Measurements from ENCODE around the gene PCDHA4.
"Not testable (repeated sequence)": the region's sequence is repeated elsewhere in the genome, so short reads cannot be mapped to it uniquely, and the experiment has no call there.

The PCDHA4 gene

GRCh38 chr5:140802781-140803271 is 4.0 kb upstream of the PCDHA4 start:
- Histone ChIP-seq H2AFZ (ENCODE audit: low read depth) (no peak overlapping the region), H4K20me1 (ENCODE audit: insufficient read depth) (no peaks in the 10 kb centered on the region), H3K4me3 (IDR thresholded peaks at IDR 0.05; ENCODE audit: insufficient read depth, low read depth, low read length) (no peak overlapping the region), H3K4me1 (ENCODE audit: low read depth, poor library complexity, severe bottlenecking) (no peaks in the 10 kb centered on the region), H3K36me3 (ENCODE audit: insufficient read depth) (no peaks in the 10 kb centered on the region), H3K9ac (no peak overlapping the region), H3K4me2 (no peak overlapping the region), H3K27ac (no peak overlapping the region), H3K79me2 (ENCODE audit: insufficient read depth, low read depth) (no peaks in the 10 kb centered on the region), H3K27me3 (ENCODE audit: insufficient read depth, low read depth) (no peaks in the 10 kb centered on the region)
- TF ChIP-seq CTCF (conservative IDR thresholded peaks at IDR 0.05; ENCODE audit: low read depth, low read length): no peak

- not testable (repeated sequence) for H3K4me1 ChIP-seq (ENCODE audit: low read depth, poor library complexity, severe bottlenecking); H3K36me3 ChIP-seq (ENCODE audit: insufficient read depth); H4K20me1 ChIP-seq (ENCODE audit: insufficient read depth); H3K9ac ChIP-seq; H3K4me3 ChIP-seq (IDR thresholded peaks at IDR 0.05; ENCODE audit: insufficient read depth, low read depth, low read length); H3K4me2 ChIP-seq; H3K27ac ChIP-seq; H3K79me2 ChIP-seq (ENCODE audit: insufficient read depth, low read depth); H3K27me3 ChIP-seq (ENCODE audit: insufficient read depth, low read depth); H2AFZ ChIP-seq (ENCODE audit: low read depth)
These were observed 1.5 kb downstream of the PCDHA4 start for GRCh38 chr5:140808241-140808888.

GRCh38 chr5:140808889-140809291 is 2.0 kb downstream of the PCDHA4 start:
- H3K9ac ChIP-seq: no peak overlapping the region
- no peaks in the 10 kb centered on the region for H3K36me3 ChIP-seq (ENCODE audit: insufficient read depth)
- no peak overlapping the region for H3K4me2 ChIP-seq
- no peaks in the 10 kb centered on the region for H3K4me1 ChIP-seq (ENCODE audit: low read depth, poor library complexity, severe bottlenecking)
- no peaks in the 10 kb centered on the region for H4K20me1 ChIP-seq (ENCODE audit: insufficient read depth)
- no peaks in the 10 kb centered on the region for H3K79me2 ChIP-seq (ENCODE audit: insufficient read depth, low read depth)
- no peak overlapping the region for H3K4me3 ChIP-seq (IDR thresholded peaks at IDR 0.05; ENCODE audit: insufficient read depth, low read depth, low read length)
- H3K27me3 ChIP-seq (ENCODE audit: insufficient read depth, low read depth): no peaks in the 10 kb centered on the region
- no peak overlapping the region for H2AFZ ChIP-seq (ENCODE audit: low read depth)
- no peak for TF ChIP-seq CTCF (conservative IDR thresholded peaks at IDR 0.05; ENCODE audit: low read depth, low read length)
- H3K27ac ChIP-seq: no peak overlapping the region

- Histone ChIP-seq H3K4me2 (no peak within 1 kb of the TSS), H3K27ac (no peak within 1 kb of the TSS), H3K4me1 (ENCODE audit: low read depth, poor library complexity, severe bottlenecking) (no peaks in the 10 kb centered on the region), H3K4me3 (IDR thresholded peaks at IDR 0.05; ENCODE audit: insufficient read depth, low read depth, low read length) (no peak within 1 kb of the TSS), H3K9ac (no peak within 1 kb of the TSS), H3K36me3 (ENCODE audit: insufficient read depth) (no peaks in the 10 kb centered on the region), H4K20me1 (ENCODE audit: insufficient read depth) (no peaks in the 10 kb centered on the region), H3K27me3 (ENCODE audit: insufficient read depth, low read depth) (no peaks in the 10 kb centered on the region), H2AFZ (ENCODE audit: low read depth) (no peak within 1 kb of the TSS), H3K79me2 (ENCODE audit: insufficient read depth, low read depth) (no peaks in the 10 kb centered on the region)
- no peak; the same call in 1 of the 2 replicates for TF ChIP-seq CTCF (conservative IDR thresholded peaks at IDR 0.05; ENCODE audit: low read depth, low read length)
These were observed 14.8 kb downstream of the PCDHA4 start, which contains the start of gene PCDHA5 for GRCh38 chr5:140821375-140822280. TSS of gene PCDHA5 (plus strand) at chr5:140821613.

All from KMS-11 (cell line).